ENCODE measurements around the gene EIPR1. TPM values are rescaled to one million over a fixed set of nuclear protein-coding genes. Genes with fewer than 3 reads are reported as not detected.

Gene EIPR1
- total and polyA plus RNA-seq, 4 donors = 12.0 to 26.8 (median 23.4) TPM

DNA sequence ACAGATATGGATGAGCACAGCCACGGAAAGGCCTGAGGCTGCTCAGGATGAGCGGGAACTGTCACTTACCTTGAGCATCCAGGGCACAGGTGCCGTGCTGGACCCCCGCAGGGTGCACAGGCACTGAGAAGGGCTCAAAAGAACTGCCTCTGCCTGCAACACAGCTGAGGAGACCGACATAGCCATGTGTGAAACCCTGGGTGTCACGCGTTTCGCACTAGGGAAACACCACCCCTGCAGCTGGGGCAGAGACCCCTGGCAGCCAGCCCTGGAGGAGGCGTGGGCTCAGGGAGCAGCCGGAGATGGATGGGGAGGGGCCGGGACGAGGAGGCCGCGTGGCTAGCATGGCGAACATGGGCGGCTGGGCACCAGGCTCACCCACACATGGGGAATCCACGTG, 228.9 kb downstream of the EIPR1 start:
- H3K36me3 ChIP-seq (ENCODE audit: control insufficient read depth in 4 of 4, insufficient read depth in 4 of 4, low read length in 4 of 4) = no peaks in the 10 kb centered on the region
- peaks cover 0 to 5% (median 0%) of the 10 kb centered on the region in 4 donors for H3K9me3 ChIP-seq (ENCODE audit: control insufficient read depth in 4 of 4, insufficient read depth in 3 of 4, low read length in 3 of 4)
- TF ChIP-seq, protein P1, sequence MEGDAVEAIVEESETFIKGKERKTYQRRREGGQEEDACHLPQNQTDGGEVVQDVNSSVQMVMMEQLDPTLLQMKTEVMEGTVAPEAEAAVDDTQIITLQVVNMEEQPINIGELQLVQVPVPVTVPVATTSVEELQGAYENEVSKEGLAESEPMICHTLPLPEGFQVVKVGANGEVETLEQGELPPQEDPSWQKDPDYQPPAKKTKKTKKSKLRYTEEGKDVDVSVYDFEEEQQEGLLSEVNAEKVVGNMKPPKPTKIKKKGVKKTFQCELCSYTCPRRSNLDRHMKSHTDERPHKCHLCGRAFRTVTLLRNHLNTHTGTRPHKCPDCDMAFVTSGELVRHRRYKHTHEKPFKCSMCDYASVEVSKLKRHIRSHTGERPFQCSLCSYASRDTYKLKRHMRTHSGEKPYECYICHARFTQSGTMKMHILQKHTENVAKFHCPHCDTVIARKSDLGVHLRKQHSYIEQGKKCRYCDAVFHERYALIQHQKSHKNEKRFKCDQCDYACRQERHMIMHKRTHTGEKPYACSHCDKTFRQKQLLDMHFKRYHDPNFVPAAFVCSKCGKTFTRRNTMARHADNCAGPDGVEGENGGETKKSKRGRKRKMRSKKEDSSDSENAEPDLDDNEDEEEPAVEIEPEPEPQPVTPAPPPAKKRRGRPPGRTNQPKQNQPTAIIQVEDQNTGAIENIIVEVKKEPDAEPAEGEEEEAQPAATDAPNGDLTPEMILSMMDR (IDR thresholded peaks at IDR 0.05; ENCODE audit: control extremely low read depth, extremely low read depth) = no peak
- H3K9ac ChIP-seq (ENCODE audit: insufficient read depth in 1 of 2, low read length in 2 of 2) = no peak overlapping the region
- ATAC-seq (ENCODE audit: insufficient read depth, low FRiP score) (no peak), DNase-seq (no peak)
- H3K4me1 ChIP-seq (ENCODE audit: control insufficient read depth in 5 of 5, insufficient read depth in 5 of 5, low read length in 5 of 5) = peaks cover 0 to 12% (median 0%) of the 10 kb centered on the region in 5 donors
- H3K27me3 ChIP-seq (ENCODE audit: control insufficient read depth in 3 of 3, insufficient read depth in 3 of 3, low read length in 2 of 3) = no peaks in the 10 kb centered on the region
- 86 to 90% methylated on average over 17 of the region's 17 CpGs for WGBS, 2 donors
- no peak overlapping the region for H3K27ac ChIP-seq (ENCODE audit: low read depth in 1 of 2, low read length in 1 of 2)
- no peak overlapping the region for H3K4me3 ChIP-seq

DNA sequence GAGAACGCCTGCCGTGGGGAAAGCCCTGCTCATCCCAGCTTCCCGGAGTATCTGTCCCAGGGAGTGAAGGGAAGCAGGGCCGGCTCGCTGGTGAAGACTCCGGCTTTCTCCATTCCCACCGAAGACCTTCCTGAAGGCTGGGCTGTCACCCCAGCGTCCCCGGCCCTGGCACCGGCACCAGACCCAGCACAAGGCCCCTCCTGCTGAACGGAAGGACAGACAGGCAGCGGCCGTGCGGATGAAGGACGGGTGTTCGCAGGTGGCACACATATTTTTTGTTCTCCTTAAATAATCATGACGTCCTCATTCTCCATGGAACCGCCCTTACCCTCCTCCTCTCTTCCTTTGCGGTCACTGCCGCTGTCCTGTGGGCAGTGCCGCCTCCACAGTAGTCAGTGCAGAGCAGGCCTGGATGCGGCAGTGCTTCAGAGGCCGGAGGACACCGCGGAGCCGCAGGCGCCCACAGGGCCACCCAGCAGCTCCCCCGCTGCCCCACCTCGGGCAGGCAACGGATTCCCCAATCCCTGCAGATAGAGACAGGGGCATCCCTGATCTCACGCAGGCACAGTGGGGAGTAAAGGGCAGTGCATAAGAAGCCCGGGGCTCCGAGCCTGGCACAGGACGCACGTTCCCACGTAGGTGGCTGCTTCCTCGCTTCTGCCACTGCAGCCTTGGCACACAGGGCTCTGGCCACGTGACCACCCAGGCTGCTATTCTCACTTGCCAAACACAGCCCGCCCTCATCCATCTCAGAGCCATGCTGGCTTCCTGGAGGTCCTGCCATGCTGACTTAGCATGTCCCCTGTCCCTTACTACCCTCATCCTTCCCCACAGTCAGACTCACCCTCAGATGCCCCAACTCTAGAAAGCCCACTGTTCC, 229.7 kb downstream of the EIPR1 start:
- 87 to 89% methylated on average over 39 of the region's 39 CpGs for WGBS, 2 donors

DNA sequence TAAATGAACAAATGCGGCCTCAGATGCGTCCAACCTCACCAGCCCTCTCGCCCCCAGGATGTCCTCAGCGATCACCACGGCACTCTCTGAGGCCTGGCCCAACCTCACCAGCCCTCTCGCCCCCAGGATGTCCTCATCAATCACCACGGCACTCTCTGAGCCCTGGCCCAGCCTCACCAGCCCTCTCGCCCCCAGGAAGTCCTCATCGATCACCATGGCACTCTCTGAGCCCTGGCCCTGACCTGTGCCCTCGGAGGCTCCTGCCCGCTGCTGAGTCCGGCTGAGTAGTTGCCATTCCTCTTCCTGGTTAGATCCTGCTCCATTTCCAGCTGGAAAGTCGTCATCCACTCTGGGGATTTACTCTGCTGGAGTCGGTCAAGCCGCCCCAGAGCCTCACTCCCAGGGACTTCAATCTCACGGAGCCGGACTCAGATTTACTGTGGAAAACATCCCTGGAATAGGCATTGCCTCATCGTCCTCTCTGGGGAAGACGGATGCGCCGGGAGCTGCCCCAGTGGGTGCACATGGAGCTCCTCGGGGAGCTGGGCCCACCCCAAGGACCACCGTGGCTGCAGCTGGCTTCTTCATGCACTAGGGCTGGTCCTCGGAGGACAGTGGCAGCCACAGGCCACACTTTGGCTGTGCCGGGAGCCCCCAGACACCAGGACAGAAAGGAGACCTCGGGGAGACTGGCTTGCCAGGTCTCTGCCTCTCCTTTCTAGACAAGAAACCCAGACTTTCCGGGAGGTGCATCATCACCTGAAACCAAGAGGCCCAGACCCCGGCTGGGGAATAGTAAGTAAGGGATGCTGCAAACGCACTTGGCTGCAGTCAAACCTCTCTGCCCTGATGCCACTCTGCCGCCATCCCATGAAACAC, 230.6 kb downstream of the EIPR1 start:
- Histone ChIP-seq H3K4me3 (no peak overlapping the region), H3K4me1 (ENCODE audit: control insufficient read depth in 5 of 5, insufficient read depth in 5 of 5, low read length in 5 of 5) (peaks cover 0 to 12% (median 0%) of the 10 kb centered on the region in 5 donors), H3K9me3 (ENCODE audit: control insufficient read depth in 4 of 4, insufficient read depth in 3 of 4, low read length in 3 of 4) (peaks cover 0 to 5% (median 0%) of the 10 kb centered on the region in 4 donors), H3K27me3 (ENCODE audit: control insufficient read depth in 3 of 3, insufficient read depth in 3 of 3, low read length in 2 of 3) (no peaks in the 10 kb centered on the region), H3K27ac (ENCODE audit: low read depth in 1 of 2, low read length in 1 of 2) (no peak overlapping the region), H3K9ac (ENCODE audit: insufficient read depth in 1 of 2, low read length in 2 of 2) (no peak overlapping the region), H3K36me3 (ENCODE audit: control insufficient read depth in 4 of 4, insufficient read depth in 4 of 4, low read length in 4 of 4) (no peaks in the 10 kb centered on the region)
- no peak for DNase-seq
- 78 to 89% methylated on average over 30 of the region's 30 CpGs for WGBS, 2 donors
- TF ChIP-seq, protein P1 (IDR thresholded peaks at IDR 0.05; ENCODE audit: control extremely low read depth, extremely low read depth) = no peak
- ATAC-seq (ENCODE audit: insufficient read depth, low FRiP score) = no peak

More for the DNA sequence above, 229.7 kb downstream of the EIPR1 start:
- Histone ChIP-seq H3K9me3 (ENCODE audit: control insufficient read depth in 4 of 4, insufficient read depth in 3 of 4, low read length in 3 of 4) (peaks cover 0 to 5% (median 0%) of the 10 kb centered on the region in 4 donors), H3K4me1 (ENCODE audit: control insufficient read depth in 5 of 5, insufficient read depth in 5 of 5, low read length in 5 of 5) (peaks cover 0 to 12% (median 0%) of the 10 kb centered on the region in 5 donors), H3K36me3 (ENCODE audit: control insufficient read depth in 4 of 4, insufficient read depth in 4 of 4, low read length in 4 of 4) (no peaks in the 10 kb centered on the region), H3K4me3 (no peak overlapping the region), H3K9ac (ENCODE audit: insufficient read depth in 1 of 2, low read length in 2 of 2) (no peak overlapping the region), H3K27me3 (ENCODE audit: control insufficient read depth in 3 of 3, insufficient read depth in 3 of 3, low read length in 2 of 3) (no peaks in the 10 kb centered on the region), H3K27ac (ENCODE audit: low read depth in 1 of 2, low read length in 1 of 2) (no peak overlapping the region)
- TF ChIP-seq, protein P1 (IDR thresholded peaks at IDR 0.05; ENCODE audit: control extremely low read depth, extremely low read depth) = no peak
- DNase-seq (no peak), ATAC-seq (ENCODE audit: insufficient read depth, low FRiP score) (no peak)
